ENCODE data around the gene SCRN1. TPM values are rescaled to one million over a fixed set of nuclear protein-coding genes. Genes with fewer than 3 reads are reported as not detected.

The SCRN1 gene
- polyA plus RNA-seq (2013, experiment 1 of 2): 116 TPM
- polyA plus RNA-seq (2013, experiment 2 of 2): 112 TPM

GRCh38 chr7:29989257-29989995 lies at the start of gene SCRN1:
TSS of gene SCRN1 (minus strand) at chr7:29989801. CDS start at chr7:29969067, 20,734 bp downstream.
- 0 to 1% methylated on average over 33 to 61 of the region's 79 CpGs for WGBS, 2 experiments (ENCODE audit: insufficient coverage in 2 of 2)
- H3K27ac ChIP-seq (ENCODE audit: low read depth, low read length, severe bottlenecking): peak within 1 kb of the TSS; percentile 97
- H3K4me3 ChIP-seq (ENCODE audit: extremely low read depth, insufficient read depth, low read length, poor library complexity, severe bottlenecking): peak within 1 kb of the TSS; percentile 93
- H3K36me3 ChIP-seq (ENCODE audit: control insufficient read depth, insufficient read depth, low read length): peaks cover 13% of the 10 kb centered on the region
- peaks cover 6% of the 10 kb centered on the region for H3K4me1 ChIP-seq (ENCODE audit: control insufficient read depth, insufficient read depth, low read length, poor library complexity, severe bottlenecking)
- no peaks in the 10 kb centered on the region for H3K9me3 ChIP-seq (ENCODE audit: control insufficient read depth, low read length)

- Histone ChIP-seq H3K27ac (ENCODE audit: low read depth, low read length, severe bottlenecking) (no peak overlapping the region), H3K36me3 (ENCODE audit: control insufficient read depth, insufficient read depth, low read length) (peaks cover 18% of the 10 kb centered on the region), H3K4me3 (ENCODE audit: extremely low read depth, insufficient read depth, low read length, poor library complexity, severe bottlenecking) (no peak overlapping the region), H3K9me3 (ENCODE audit: control insufficient read depth, low read length) (no peaks in the 10 kb centered on the region), H3K4me1 (ENCODE audit: control insufficient read depth, insufficient read depth, low read length, poor library complexity, severe bottlenecking) (peaks cover 11% of the 10 kb centered on the region)
- WGBS, 2 experiments (ENCODE audit: insufficient coverage in 2 of 2): 100% methylated on average over 1 of the region's 3 CpGs; no CpG with 5 or more reads in 1 of the 2 experiments
Measured at GRCh38 chr7:30038196-30038980, 48.8 kb upstream of the SCRN1 start.

- 96 to 97% methylated on average over 2 of the region's 2 CpGs for WGBS, 2 experiments (ENCODE audit: insufficient coverage in 2 of 2)
- H3K9me3 ChIP-seq (ENCODE audit: control insufficient read depth, low read length): no peaks in the 10 kb centered on the region
- no peak overlapping the region for H3K27ac ChIP-seq (ENCODE audit: low read depth, low read length, severe bottlenecking)
- H3K4me3 ChIP-seq (ENCODE audit: extremely low read depth, insufficient read depth, low read length, poor library complexity, severe bottlenecking): no peak overlapping the region
- H3K4me1 ChIP-seq (ENCODE audit: control insufficient read depth, insufficient read depth, low read length, poor library complexity, severe bottlenecking): peaks cover 11% of the 10 kb centered on the region
- H3K36me3 ChIP-seq (ENCODE audit: control insufficient read depth, insufficient read depth, low read length): peaks cover 25% of the 10 kb centered on the region
Measured at GRCh38 chr7:30036220-30036619, 46.6 kb upstream of the SCRN1 start.

- no peak overlapping the region for H3K27ac ChIP-seq (ENCODE audit: low read depth, low read length, severe bottlenecking)
- H3K9me3 ChIP-seq (ENCODE audit: control insufficient read depth, low read length): no peaks in the 10 kb centered on the region
- no CpG with 5 or more reads among the region's 3 CpGs for WGBS, 2 experiments (ENCODE audit: insufficient coverage in 2 of 2)
- H3K36me3 ChIP-seq (ENCODE audit: control insufficient read depth, insufficient read depth, low read length): peaks cover 25% of the 10 kb centered on the region
- H3K4me1 ChIP-seq (ENCODE audit: control insufficient read depth, insufficient read depth, low read length, poor library complexity, severe bottlenecking): peaks cover 6% of the 10 kb centered on the region
- H3K4me3 ChIP-seq (ENCODE audit: extremely low read depth, insufficient read depth, low read length, poor library complexity, severe bottlenecking): no peak overlapping the region
Measured at GRCh38 chr7:30034501-30034900, 44.9 kb upstream of the SCRN1 start.

GRCh38 chr7:30032310-30033125 lies 42.9 kb upstream of the SCRN1 start:
- Histone ChIP-seq H3K27ac (ENCODE audit: low read depth, low read length, severe bottlenecking) (no peak overlapping the region), H3K36me3 (ENCODE audit: control insufficient read depth, insufficient read depth, low read length) (peaks cover 25% of the 10 kb centered on the region), H3K4me3 (ENCODE audit: extremely low read depth, insufficient read depth, low read length, poor library complexity, severe bottlenecking) (no peak overlapping the region), H3K9me3 (ENCODE audit: control insufficient read depth, low read length) (no peaks in the 10 kb centered on the region), H3K4me1 (ENCODE audit: control insufficient read depth, insufficient read depth, low read length, poor library complexity, severe bottlenecking) (peaks cover 6% of the 10 kb centered on the region)
- WGBS, 2 experiments (ENCODE audit: insufficient coverage in 2 of 2): 100% methylated on average over 1 to 2 of the region's 4 CpGs

GRCh38 chr7:30029696-30030095 lies 40.1 kb upstream of the SCRN1 start:
- Histone ChIP-seq H3K4me3 (ENCODE audit: extremely low read depth, insufficient read depth, low read length, poor library complexity, severe bottlenecking) (peak overlapping the region; percentile 69), H3K4me1 (ENCODE audit: control insufficient read depth, insufficient read depth, low read length, poor library complexity, severe bottlenecking) (peaks cover 6% of the 10 kb centered on the region), H3K27ac (ENCODE audit: low read depth, low read length, severe bottlenecking) (no peak overlapping the region), H3K36me3 (ENCODE audit: control insufficient read depth, insufficient read depth, low read length) (peaks cover 19% of the 10 kb centered on the region), H3K9me3 (ENCODE audit: control insufficient read depth, low read length) (no peaks in the 10 kb centered on the region)
- 10% methylated on average over 2 to 4 of the region's 6 CpGs for WGBS, 2 experiments (ENCODE audit: insufficient coverage in 2 of 2)

- WGBS, 2 experiments (ENCODE audit: insufficient coverage in 2 of 2): 0 to 1% methylated on average over 29 to 33 of the region's 42 CpGs
Measured at GRCh38 chr7:30028749-30029635, 39.4 kb upstream of the SCRN1 start.

GRCh38 chr7:30028216-30028748 lies 38.7 kb upstream of the SCRN1 start, which contains the start of gene PLEKHA8:
TSS of gene PLEKHA8 (plus strand) at chr7:30028412. CDS start at chr7:30028763, 351 bp downstream.
- 0% methylated on average over 50 to 63 of the region's 70 CpGs for WGBS, 2 experiments (ENCODE audit: insufficient coverage in 2 of 2)
- peak within 1 kb of the TSS; percentile 95 for H3K27ac ChIP-seq (ENCODE audit: low read depth, low read length, severe bottlenecking)
- peaks cover 6% of the 10 kb centered on the region for H3K4me1 ChIP-seq (ENCODE audit: control insufficient read depth, insufficient read depth, low read length, poor library complexity, severe bottlenecking)
- H3K36me3 ChIP-seq (ENCODE audit: control insufficient read depth, insufficient read depth, low read length): peaks cover 8% of the 10 kb centered on the region
- peak within 1 kb of the TSS; percentile 69 for H3K4me3 ChIP-seq (ENCODE audit: extremely low read depth, insufficient read depth, low read length, poor library complexity, severe bottlenecking)
- H3K9me3 ChIP-seq (ENCODE audit: control insufficient read depth, low read length): no peaks in the 10 kb centered on the region

More at GRCh38 chr7:30028749-30029635, 39.4 kb upstream of the SCRN1 start:
- peak overlapping the region; percentile 69 for H3K4me3 ChIP-seq (ENCODE audit: extremely low read depth, insufficient read depth, low read length, poor library complexity, severe bottlenecking)
- H3K36me3 ChIP-seq (ENCODE audit: control insufficient read depth, insufficient read depth, low read length): peaks cover 12% of the 10 kb centered on the region
- H3K9me3 ChIP-seq (ENCODE audit: control insufficient read depth, low read length): no peaks in the 10 kb centered on the region
- peaks cover 6% of the 10 kb centered on the region for H3K4me1 ChIP-seq (ENCODE audit: control insufficient read depth, insufficient read depth, low read length, poor library complexity, severe bottlenecking)
- peak overlapping the region; percentile 95 for H3K27ac ChIP-seq (ENCODE audit: low read depth, low read length, severe bottlenecking)

- WGBS, 2 experiments (ENCODE audit: insufficient coverage in 2 of 2): 0 to 5% methylated on average over 5 to 8 of the region's 9 CpGs
- peak overlapping the region; percentile 95 for H3K27ac ChIP-seq (ENCODE audit: low read depth, low read length, severe bottlenecking)
- H3K4me1 ChIP-seq (ENCODE audit: control insufficient read depth, insufficient read depth, low read length, poor library complexity, severe bottlenecking): peaks cover 6% of the 10 kb centered on the region
- H3K9me3 ChIP-seq (ENCODE audit: control insufficient read depth, low read length): no peaks in the 10 kb centered on the region
- H3K4me3 ChIP-seq (ENCODE audit: extremely low read depth, insufficient read depth, low read length, poor library complexity, severe bottlenecking): peak overlapping the region; percentile 69
- peaks cover 6% of the 10 kb centered on the region for H3K36me3 ChIP-seq (ENCODE audit: control insufficient read depth, insufficient read depth, low read length)
Measured at GRCh38 chr7:30027740-30028215, 38.2 kb upstream of the SCRN1 start.
